Lung microvascular endothelial cell (primary cell): Measurements from ENCODE around the gene YY1. TPM values are rescaled to one million over a fixed set of nuclear protein-coding genes. Genes with fewer than 3 reads are reported as not detected.
"Not testable (repeated sequence)": the region's sequence is repeated elsewhere in the genome, so short reads cannot be mapped to it uniquely, and the experiment has no call there.

Source experiments
- DNase-seq, 2 donors: peaks; one replicate each; pipeline versions ENCODE4 v3.0.0 to v3.0.0-alpha.2; 2010; ENCODE audit warnings: low read depth in 2 of 2
- total RNA-seq: library from RNA; depleted of rRNA; stranded (reverse); fragments of >200 nt; gene quantifications from 2 replicates; pipeline ENCODE4 v1.2.1, GENCODE V29; 2014

The YY1 gene
- total RNA-seq, 1 donor from 2014 or later: 39.3 TPM

DNA sequence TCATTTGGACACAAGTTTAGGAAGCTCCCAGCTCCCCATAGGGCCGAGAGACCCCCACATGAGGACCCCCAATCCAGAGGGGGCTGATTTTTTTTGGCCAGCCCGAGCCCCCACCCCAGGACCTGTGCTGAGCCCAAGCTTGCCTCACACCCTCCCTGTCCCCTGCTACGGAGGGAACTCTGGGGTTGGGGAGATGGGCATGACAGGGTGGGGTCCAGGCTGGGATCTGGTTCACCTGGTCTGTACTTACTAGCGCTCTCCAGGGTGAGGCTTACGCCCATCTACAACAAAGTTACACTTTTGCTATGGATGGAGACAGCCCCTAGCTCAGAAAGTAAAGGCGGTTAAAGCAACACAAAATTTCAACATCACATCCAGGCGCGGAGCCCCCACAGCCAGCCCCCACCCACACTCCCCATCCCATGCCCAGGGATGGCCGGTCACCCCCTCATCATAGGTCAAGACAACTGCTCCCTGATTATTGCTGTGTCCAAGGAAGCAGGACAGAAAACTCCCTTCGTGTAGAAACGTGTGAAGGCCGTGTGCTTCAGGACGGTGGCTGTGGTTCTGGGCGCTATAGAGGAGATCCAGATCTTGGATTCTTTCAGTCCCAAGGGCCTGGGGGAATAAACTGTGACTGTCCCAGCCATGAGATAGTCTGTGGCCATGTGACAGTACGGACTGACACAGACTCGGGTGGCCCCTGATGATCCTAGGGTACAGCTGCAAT is 56.6 kb downstream of the YY1 start:
- no peak for DNase-seq

DNA sequence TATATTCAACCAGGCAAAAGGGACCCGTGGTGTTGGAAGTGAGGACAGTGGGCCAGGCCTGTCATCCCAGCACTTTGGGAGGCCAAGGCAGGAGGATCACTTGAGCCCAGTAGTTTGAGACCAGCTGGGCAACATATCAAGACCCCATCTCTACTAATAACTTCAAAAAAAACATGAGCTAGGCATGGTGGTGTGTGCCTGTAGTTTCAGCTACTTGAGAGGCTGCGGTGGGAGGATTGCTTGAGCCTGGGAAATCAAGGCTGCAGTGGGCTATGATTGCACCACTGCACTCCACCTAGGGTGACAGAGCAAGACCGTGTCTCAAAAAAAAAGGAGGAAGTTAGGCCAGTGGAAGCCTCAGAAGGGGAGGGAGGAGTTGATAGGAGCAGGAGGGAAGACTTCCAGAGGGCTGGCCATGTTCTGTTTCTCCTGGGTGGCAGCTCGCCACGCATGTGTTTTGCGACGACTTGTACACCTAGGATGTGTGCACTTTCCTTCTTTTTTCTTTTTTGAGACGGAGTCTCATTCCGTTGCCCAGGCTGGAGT is 57.2 kb downstream of the YY1 start:
- no peak for DNase-seq

DNA sequence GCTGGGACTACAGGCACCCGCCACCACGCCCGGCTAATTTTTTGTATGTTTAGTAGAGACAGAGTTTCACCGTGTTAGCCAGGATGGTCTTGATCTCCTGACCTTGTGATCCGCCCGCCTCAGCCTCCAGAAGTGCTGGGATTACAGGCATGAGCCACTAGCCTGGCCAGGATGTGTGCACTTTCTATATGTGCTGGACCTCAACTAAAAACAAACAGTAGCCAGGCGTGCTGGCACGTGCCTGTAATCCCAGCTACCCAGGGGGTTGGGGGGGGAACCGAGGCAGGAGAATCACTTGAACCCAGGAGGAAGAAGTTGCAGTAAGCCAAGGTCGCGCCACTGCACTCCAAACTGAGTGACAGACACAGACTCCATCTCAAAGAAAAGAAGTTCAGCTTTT is 57.8 kb downstream of the YY1 start:
- DNase-seq: not testable (repeated sequence)

DNA sequence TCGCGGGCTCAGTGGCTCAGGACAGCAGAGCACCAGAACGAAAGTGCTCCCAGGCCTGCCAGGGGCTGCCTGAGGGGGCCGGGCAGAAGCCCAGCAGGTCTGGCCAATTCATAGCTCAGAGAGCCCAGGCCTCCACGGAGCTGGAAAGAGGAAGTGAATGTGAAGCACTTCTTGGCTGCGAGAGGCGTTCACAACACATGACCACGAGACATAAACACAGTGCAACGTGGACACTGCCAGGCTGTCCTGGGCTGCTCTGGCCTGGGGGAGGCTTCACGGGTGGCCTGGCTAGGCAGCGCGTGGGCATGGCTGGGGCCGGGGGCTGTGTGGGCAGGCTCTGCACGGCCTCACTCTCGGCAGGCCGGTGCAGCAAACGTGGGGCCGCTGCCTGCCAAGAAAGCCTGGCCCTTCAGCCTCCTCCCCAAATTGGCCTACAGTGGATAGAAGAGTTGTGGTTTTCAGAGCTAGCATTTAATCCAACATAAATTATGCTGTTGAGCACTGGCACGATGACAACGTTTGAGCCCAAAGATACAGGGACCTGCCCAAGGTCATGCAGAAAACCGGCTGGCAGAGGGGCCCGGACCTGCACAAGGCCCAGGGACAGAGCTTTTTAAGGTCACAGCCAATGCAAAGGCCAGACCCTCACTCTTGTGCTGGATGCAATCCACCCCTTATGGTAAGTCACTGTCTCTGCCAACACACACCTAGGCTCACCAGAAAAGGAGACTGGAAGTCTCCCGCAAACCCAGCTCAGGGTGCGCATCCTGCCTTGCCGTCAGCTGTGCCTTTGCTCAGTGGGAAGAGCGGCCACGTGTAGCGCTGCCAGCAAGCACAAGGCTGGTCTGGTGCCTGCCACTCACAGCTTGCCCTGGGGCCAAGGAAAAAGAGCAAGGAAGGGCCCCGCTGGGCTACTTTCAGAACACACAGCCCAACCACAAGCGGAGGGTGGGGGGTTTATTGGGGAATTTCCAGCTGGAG is 58.7 kb downstream of the YY1 start:
- DNase-seq: peak; percentile 69 to 88

DNA sequence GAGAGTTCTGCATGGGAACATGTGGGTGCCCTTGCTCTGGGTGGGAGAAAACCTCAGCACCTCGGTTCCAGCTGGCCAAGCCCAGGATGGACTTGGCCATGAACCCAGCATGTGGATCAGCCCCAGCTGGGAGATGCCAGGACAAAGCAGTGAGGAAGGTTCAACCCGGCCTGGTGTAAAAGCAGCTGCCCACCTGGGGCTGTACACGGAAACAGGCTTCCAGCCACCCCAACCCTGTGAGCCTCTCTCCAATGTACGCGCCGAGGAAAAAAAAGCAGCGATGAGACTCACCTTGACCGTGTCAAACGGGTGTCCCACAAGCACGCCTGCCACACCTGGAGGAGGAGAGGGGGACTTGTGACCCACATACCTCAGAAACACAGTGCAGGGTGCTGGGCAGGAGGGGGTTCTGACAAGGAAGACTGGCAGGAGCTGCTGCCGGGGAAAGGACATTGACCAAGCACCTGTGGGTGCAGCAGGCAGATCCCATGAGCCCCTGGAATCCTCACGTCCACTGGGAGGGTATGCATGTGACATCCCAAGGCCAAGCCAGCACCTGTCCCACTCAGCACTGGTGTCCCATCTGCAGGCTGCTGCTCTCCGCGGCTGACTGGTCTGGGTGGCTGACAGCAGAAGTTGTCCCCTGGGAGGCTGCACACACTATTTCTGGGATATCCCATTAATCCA is 59.8 kb downstream of the YY1 start:
- no peak for DNase-seq

DNA sequence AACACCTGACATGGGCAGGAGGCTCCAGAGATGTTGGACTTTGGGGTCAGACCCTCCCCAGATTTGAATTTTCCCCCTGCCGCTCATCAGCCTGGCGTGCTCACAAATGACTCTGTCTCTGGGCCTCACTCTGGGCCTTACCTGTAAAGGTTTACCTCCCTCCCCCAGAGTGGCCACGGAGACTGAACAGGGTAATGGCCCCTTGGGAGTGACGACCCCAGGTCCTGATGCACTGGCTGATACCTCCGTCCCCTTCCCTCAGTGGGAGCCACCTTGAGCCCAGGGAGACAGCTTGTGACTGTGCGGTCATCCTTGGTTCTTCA is 60.3 kb downstream of the YY1 start:
- no peak for DNase-seq

DNA sequence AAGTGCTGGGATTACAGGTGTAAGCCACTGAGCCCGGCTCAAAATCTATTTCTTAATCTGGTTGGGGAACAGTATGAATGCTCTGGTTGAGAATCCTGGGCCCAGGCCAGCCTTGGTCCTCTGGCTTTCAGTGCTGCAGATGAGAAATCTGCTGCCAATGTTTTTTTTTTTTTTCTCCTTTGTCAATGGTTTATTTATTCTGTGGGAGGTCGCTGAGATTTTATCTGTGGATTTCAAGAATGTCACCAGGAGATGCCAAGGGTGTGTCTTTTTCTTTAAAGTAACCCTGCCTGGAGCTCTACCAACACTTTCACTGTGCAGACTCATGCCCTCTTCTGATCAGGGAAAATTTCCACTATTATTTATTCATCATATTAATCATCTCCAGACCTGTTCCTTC is 63.7 kb downstream of the YY1 start:
- no peak for DNase-seq

DNA sequence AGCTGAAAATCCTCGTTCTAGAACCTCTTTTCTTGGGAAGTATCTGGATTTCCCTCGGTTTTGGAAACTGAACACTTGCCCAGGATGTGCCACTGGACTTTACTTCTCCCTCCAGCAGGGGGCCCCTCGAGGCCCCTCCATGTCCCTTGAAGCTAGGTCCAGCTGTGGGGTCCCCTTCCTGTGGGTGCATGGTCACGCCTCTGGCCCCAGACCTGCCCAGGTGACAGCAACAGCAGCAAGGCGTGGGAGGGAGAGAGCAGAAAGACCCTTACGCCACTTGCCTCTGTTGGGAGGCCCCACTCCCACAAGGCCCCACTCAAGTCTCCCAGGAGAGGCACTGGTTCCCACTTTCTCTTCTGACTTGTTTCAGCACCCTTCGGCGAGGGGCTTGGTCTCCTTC is 64.2 kb downstream of the YY1 start:
- DNase-seq: peak; percentile 34 to 46

DNA sequence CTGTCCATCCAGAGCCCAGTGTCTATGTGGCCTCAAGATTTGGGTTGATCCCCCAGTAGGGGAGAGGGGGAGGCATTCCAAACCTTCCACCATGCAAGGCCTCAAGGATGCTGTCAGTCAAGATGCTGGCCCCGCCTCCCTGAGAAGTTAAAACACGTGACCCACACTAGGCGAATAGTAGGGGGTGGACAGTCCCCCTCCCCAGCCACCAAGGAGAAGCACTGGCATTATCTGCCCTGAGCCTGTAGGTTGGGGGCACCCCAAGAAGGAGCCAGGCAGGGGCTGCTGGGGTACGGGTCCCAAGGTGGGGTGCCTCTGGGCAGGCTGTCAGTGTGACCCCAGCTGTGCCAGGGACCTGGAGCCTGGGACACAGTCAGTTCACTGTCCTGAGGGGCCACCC is 65.0 kb downstream of the YY1 start:
- DNase-seq: no peak

DNA sequence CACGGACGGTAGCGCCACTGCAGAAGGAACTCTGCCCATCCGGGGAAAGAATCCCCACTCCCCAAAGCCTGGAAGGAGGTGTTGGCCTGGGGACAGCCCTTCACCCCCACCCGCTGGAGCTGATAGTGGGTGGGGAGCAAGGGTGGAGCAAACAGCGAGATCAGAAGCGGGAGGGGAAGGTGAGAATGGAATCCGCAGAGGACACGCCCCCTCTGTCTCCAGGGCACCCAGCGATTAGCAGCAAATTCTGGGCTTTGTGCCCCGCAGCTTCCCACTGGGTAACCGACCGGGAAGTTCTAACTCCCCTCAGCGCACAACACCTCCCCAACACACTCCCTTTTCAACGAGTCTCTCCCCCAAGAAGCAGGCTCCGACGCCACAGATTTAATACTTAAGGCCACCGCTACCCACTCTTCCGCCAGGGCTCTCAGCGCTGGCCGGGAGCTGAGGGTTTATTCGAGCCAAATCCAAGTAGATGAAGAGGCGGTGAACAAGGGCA is 65.9 kb downstream of the YY1 start:
- DNase-seq: peak; percentile 35 to 45

DNA sequence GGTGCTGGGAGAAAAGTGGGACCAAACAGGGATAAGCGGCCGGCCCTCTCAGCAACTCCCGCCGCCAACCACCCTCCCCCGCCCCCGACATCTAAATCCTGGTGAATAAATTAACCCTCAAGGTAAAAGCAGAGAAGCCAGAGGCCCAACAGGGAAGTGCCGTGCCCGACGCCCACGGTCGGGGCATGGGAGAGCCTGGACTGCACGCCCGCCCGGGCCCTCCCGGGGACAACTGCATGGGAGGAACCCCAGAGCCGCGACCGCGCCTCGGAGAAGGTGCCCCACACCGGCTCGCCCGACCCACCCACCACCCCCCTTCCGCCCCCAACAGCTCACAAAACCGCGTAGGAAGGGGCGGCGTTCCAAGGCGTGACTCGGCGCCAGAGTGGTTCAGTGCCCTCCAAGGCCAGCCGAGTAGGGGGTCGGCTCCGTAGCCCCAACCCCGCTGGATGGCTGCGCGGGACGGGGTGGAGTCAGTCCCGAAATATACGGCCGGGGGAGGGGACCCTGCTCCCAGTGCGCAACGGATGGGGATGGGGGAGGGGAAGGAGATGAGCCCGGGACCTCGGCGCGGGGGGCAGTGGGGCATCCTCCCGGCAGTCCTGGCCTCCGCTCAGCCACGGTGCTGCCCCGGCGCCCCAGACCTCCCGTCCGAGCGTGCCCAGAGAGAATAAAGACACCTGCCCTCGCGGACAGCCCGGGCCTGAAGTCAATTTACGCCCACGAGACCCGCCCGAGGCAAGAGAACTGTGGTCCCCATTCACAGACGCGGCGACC is 66.6 kb downstream of the YY1 start:
- DNase-seq: peak; percentile 26 to 28

DNA sequence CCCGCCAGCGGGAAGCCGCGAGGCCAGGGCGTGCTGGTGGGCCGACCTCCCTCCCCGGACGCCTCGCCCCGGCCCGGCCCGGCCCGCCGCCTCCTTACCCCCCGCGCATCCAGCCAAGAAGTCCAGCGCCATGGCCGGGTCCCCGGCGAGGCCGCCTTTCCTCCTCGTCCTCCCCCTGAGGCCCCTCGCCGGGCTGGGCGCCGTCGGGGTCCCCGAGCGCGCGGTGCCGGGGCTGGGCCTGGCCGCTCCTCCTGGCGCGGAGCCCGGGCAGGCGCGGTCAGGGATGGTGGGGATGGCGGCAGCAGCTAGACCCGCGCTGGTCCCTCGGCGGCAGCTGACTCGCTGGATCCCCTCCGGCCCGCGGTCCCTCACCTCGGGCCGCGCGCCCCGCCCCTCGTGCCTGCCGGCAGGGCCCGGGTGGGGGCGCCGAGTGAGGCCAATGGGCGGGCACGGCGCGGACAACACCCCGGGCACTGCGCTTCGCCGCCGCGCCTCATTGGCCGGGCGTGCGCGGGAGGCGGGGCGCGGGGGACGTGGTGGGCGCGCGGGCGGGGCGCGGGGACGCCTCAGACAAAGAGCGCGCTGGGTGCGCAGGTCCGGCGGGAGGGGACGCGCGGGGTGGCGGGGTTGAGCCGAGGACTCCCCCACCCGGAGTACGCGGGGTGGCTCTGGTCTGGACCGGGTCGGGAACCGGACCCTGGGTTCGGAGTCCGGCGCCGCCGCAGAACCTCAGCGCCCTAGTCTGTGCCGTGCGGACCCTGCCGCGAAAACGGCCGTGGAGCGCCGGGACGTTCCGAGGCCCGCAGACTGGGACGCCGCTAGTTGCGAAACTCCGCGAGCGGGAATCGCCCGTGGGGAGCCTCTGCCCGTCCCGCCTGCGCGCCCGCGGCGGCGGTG is 67.4 kb downstream of the YY1 start, which contains the start of gene SLC25A29:
Gene SLC25A29 (minus strand): TSS at position 344 of the 897 bp plus-strand sequence. CDS start 212 bp downstream, at position 132.
- peak; percentile 90 to 94 for DNase-seq

DNA sequence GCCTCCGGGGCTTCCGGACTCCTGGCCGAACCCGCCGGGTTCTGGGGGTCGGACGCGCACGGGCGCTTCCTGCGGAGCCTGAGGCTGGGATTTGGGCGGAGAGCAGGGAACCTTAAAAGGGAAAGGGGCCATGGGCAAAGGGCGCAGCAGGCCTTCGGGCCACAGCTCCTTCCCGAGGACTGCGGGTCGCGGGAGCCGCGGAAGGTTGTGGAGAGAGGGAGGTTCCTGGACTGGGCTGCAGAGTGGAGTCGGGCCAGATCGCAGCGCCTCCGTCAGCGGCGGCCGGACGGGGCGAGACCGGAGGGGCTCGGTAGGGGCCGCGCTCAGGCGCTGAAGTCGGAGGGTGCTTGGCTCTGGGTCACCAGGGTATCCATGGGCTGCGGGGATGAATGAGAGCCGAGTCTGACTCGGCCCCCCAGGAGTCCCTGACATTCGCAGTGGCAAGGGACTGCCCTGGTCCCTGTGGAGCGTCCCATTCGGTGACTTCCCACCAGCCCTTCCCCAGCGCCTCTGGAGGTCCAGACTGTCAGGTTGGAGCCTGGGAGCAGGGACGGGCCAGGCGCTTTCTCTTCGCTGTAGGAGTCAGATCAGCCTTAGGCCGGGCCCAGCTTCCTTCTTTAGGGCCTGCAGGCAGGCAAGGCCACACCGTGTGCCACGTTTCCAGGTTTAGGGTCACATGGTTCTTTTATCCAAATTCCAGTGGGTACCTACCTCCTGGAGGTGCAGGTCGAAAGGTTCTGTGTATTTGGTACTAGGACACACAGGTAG is 68.2 kb downstream of the YY1 start:
- peak; percentile 33 to 47 for DNase-seq

DNA sequence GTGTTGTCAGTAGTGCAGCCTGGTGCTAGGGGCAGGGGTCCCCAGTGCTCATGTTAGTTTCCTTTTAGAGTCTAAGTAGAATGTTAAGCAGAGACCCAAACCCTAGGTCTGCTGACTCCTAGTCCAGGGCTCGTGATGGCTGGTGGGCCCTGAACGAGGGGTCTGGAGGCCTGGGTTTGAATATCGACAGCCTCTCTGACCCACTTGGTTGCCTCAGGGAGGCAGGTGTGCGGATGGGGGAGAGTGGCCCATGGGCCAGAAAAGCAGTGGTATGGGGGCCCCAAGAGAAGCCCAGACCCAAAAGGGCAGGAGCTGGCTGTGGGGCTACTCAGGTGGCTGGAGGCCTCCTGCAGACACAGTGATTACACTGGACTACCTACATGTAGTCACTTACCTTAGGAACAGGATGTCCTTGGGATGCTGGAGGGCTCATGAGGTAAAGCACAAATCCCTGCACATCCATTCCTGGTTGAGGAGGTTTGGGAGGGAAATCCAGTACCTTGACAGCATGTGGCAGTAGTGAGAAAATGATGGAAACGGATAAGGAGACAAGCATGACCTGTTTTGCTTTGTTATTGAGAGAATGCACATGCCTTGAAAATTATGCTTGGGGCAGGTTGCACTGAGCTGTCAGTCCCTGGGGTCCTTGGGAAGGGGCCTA is 69.0 kb downstream of the YY1 start:
- no peak for DNase-seq

DNA sequence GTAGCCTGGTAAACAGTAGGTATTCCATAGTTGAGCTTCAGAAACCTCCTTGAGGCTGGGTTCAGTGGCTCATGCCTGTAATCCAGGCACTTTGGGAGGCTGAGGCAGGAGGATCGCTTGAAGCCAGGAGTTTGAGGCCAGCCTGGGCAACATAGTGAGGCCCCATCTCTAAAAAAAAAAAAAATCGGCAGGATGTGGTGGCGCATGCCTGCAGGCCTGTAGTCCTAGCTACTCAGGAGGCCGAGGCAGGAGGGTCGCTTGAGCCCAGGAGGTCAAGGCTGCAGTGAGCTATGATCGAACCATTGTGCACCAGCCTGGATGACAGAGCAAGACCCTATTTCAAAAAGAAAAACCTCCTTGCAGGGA is 69.5 kb downstream of the YY1 start:
- DNase-seq: not testable (repeated sequence)

DNA sequence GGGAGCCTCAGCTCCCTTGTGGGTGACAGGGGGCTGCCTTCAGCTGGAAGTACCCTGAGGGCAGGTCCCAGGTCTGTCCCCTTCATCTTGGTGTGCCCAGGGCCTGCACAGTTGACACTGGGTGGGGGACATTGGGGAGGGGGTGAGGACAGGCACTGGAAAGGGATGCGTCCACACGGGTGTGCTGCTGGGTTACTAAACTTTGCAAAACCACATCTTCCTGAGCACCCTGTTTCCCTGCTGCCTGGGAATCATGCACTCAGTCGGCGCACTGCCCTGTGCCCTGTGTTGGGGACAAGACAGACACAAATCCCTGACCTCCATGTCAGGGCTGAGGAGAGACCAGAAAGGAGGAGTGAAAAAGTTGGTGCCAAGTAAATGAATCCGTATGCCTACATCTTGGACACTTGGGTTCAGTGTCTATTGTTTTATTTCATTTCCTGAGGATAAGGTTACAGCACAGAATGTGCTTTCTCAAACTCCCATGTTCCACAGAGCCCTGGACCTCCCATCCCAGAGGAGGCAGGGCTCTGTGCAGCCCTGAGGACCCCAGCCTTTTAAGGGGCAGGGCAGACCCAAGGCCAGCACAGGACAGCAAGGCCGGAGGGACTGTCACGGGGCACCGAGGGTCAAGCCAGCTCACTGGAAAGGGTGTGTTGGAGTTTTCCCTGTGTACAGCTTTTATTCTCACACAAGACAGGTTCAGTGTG is 70.2 kb downstream of the YY1 start:
- peak in 1 of 2 donors; percentile 20 for DNase-seq

DNA sequence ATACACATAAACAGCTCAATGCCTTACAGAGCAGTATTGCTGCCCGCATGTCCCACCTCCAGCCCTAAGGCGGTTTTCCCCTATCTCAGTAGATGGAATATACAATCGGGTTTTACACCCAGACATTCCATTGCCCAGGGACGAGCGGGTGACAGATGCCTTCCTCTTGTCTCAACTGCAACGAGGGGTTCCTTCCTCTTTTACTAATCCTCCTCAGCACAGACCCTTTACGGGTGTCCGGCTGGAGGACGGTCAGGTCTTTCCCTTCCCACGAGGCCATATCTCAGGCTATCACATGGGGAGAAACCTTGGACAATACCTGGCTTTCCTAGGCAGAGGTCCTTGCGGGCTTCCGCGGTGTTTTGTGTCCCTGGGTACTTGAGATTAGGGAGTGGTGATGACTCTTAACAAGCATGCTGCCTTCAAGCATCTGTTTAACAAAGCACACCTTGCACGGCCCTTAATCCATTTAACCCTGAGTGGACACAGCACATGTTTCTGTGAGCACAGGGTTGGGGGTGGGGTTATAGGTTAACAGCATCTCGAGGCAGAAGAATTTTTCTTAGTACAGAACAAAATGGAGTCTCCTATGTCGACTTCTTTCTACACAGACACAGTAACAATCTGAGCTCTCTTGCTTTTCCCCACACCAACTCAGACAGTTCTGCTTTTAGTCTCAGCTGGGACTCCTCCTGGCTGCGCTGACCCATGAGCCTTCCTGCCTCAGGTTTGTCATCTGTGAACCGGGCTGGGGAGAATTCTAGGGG is 73.3 kb downstream of the YY1 start:
- not testable (repeated sequence) for DNase-seq
